ENCODE measurements around the gene SOST. TPM values are rescaled to one million over a fixed set of nuclear protein-coding genes. Genes with fewer than 3 reads are reported as not detected.

Gene SOST
- total and polyA plus RNA-seq, 2 donors (not counting 3 experiments of a cell fraction or from before 2014, with no cell fraction given), result not detected

GRCh38 chr17:43713494-43714162 is 45.0 kb downstream of the SOST start:
- Histone ChIP-seq H3K9me3 (replicated peaks; ENCODE audit: control insufficient read depth, insufficient read depth, low read length) (no peaks in the 10 kb centered on the region), H3K4me1 (ENCODE audit: control insufficient read depth, extremely low read depth, insufficient read depth, low read length) (peaks cover 16% of the 10 kb centered on the region), H3K4me3 (replicated peaks in 1 of 3; ENCODE audit: insufficient read depth in 1 of 3, low read depth in 1 of 3, low read length in 3 of 3) (peak overlapping the region; percentile 48 to 53 (median 53)), H3K27ac (ENCODE audit: insufficient read depth, low read depth, low read length) (peak overlapping the region; percentile 6), H2AFZ (ENCODE audit: low read depth, low read length) (peak overlapping the region; percentile 85), H4K20me1 (replicated peaks; ENCODE audit: control insufficient read depth, extremely low read depth, insufficient read depth, low read length) (no peaks in the 10 kb centered on the region), H3K9me1 (replicated peaks; ENCODE audit: control insufficient read depth, extremely low read depth, insufficient read depth, low read length) (no peaks in the 10 kb centered on the region), H3K36me3 (ENCODE audit: control insufficient read depth in 2 of 2, extremely low read depth in 1 of 2, insufficient read depth in 2 of 2, low read length in 2 of 2) (no peaks in the 10 kb centered on the region), H3K79me2 (ENCODE audit: control insufficient read depth, insufficient read depth, low read length) (no peaks in the 10 kb centered on the region), H3K27me3 (ENCODE audit: control insufficient read depth in 2 of 2, insufficient read depth in 2 of 2, low read length in 2 of 2) (no peaks in the 10 kb centered on the region), H3K4me2 (ENCODE audit: insufficient read depth, low read length) (peak overlapping the region; percentile 85), H3K9ac (replicated peaks; ENCODE audit: extremely low read depth, insufficient read depth, low read length) (peak overlapping the region; percentile 58)
- BruUV-seq (replicated peaks), result no TSS peak
- dilution Hi-C loops (cut with MboI; ENCODE audit: extremely low pct_ligation_motif_present, low sequenced_read_pairs) (no loop called here), intact Hi-C loops (cut with micrococcal nuclease) (no loop called here)
- DNase-seq (ENCODE audit: low read depth, low spot score) (peak; percentile 21), FAIRE-seq (peak; percentile 59)
- ChIA-PET POLR2A (interaction anchor here (0.8 kb wide), 1 partner anchor 9 kb away, joined by 5 read pairs; no protein-coding TSS in a partner anchor), CTCF (interaction anchor here (0.6 to 2.1 kb wide), 17 partner anchors 9 to 166 kb away, joined by 3 to 21 read pairs (median 5); partner anchors contain the start of gene SOST)
- TF ChIP-seq MYC (IDR thresholded peaks at IDR 0.05; ENCODE audit: low read depth, low read length), result no peak
- TF ChIP-seq, protein P1, sequence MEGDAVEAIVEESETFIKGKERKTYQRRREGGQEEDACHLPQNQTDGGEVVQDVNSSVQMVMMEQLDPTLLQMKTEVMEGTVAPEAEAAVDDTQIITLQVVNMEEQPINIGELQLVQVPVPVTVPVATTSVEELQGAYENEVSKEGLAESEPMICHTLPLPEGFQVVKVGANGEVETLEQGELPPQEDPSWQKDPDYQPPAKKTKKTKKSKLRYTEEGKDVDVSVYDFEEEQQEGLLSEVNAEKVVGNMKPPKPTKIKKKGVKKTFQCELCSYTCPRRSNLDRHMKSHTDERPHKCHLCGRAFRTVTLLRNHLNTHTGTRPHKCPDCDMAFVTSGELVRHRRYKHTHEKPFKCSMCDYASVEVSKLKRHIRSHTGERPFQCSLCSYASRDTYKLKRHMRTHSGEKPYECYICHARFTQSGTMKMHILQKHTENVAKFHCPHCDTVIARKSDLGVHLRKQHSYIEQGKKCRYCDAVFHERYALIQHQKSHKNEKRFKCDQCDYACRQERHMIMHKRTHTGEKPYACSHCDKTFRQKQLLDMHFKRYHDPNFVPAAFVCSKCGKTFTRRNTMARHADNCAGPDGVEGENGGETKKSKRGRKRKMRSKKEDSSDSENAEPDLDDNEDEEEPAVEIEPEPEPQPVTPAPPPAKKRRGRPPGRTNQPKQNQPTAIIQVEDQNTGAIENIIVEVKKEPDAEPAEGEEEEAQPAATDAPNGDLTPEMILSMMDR (IDR thresholded peaks at IDR 0.05; ENCODE audit: extremely low read depth in 1 of 2, insufficient read depth in 1 of 2, low read depth in 1 of 2, low read length in 2 of 2), result no peak
- TF ChIP-seq, protein P2, sequence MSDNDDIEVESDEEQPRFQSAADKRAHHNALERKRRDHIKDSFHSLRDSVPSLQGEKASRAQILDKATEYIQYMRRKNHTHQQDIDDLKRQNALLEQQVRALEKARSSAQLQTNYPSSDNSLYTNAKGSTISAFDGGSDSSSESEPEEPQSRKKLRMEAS (IDR thresholded peaks at IDR 0.05; ENCODE audit: insufficient read depth, insufficient read length), result no peak
- TF ChIP-seq POLR2A (IDR thresholded peaks at IDR 0.05; ENCODE audit: low read depth, low read length), result no peak
- peak; percentile 60 for TF ChIP-seq POLR2AphosphoS5 (IDR thresholded peaks at IDR 0.05; ENCODE audit: insufficient read depth, low read depth, low read length)
- no peak for TF ChIP-seq EZH2 (IDR thresholded peaks at IDR 0.05; ENCODE audit: borderline replicate concordance, low read depth, low read length, severe bottlenecking)
